HepG2 (cell line): Measurements from ENCODE around the gene PRDX4. TPM values are rescaled to one million over a fixed set of nuclear protein-coding genes. Genes with fewer than 3 reads are reported as not detected.

ENCODE experiments used
- HCFC1 ChIP-seq: fragments of 150-350 bp; IDR thresholded peaks from 2 replicates; pipeline ENCODE4 v1.6.1; 2014; ENCODE audit warnings: low read depth, low read length
- HMGXB3 ChIP-seq: sonication (generic); formaldehyde crosslinking; IDR thresholded peaks from 2 replicates; pipeline ENCODE4 v1.4.0; 2020; ENCODE audit warnings: missing genetic modification reagents, borderline replicate concordance
- KDM3A ChIP-seq: IDR thresholded peaks from 2 replicates; pipeline ENCODE4 v1.6.1; 2018; ENCODE audit warnings: low read depth, missing compliant biosample characterization
- ZNF563 ChIP-seq: sonication (generic); formaldehyde crosslinking; IDR thresholded peaks from 2 replicates; pipeline ENCODE4 v1.8.0; 2022; ENCODE audit warnings: mild to moderate bottlenecking, moderate library complexity, missing genetic modification reagents
- ZNF616 ChIP-seq: sonication (generic); formaldehyde crosslinking; IDR thresholded peaks from 2 replicates; pipeline ENCODE4 v1.5.0; 2020; ENCODE audit warnings: low read depth, mild to moderate bottlenecking, missing genetic modification reagents
- ZNF687 ChIP-seq: sonication (generic); formaldehyde crosslinking; IDR thresholded peaks from 2 replicates; pipeline ENCODE4 v1.5.1; 2020; ENCODE audit warnings: mild to moderate bottlenecking, missing genetic modification reagents, moderate library complexity
- ZNF75D ChIP-seq: sonication (generic); formaldehyde crosslinking; IDR thresholded peaks from 2 replicates; pipeline ENCODE4 v1.8.1; 2023; ENCODE audit warnings: missing genetic modification reagents, mild to moderate bottlenecking, borderline replicate concordance
- polyA plus RNA-seq, 8 experiments: library from polyadenylated mRNA; depleted of rRNA in 3 of 8; stranded (reverse) in 7 of 8; unstranded in 1 of 8; fragments of >200 nt; fragmentation: Illumina TruSeq in 4 of 8; extraction: Trizol in 4 of 8; gene quantifications; 2 replicates each; pipeline versions ENCODE4 v1.2.1 to v1.2.3, GENCODE V29; 2011 to 2016; ENCODE audit warnings: low read depth in 4 of 8, missing spikeins in 1 of 8, mixed read lengths in 1 of 8; ENCODE audit not compliant: insufficient read depth in 1 of 8
- total RNA-seq, 5 experiments: library from RNA; depleted of rRNA; stranded (reverse); fragments of >200 nt; fragmentation: Illumina TruSeq; extraction: Trizol; gene quantifications; 2 replicates each; pipeline ENCODE4 v1.2.3, GENCODE V29; 2016; ENCODE audit warnings: low read depth in 1 of 5

PRDX4 gene
- total and polyA plus RNA-seq, 2 of the 13 experiments (the other 11 are each of a cell fraction or from before 2014, with no cell fraction given): 217 to 252 TPM

- TF ChIP-seq HMGXB3 (no peak), ZNF687 (CRISPR knock-in tag) (no peak), ZNF563 (CRISPR knock-in tag) (no peak), HCFC1 (no peak), KDM3A (no peak), ZNF75D (CRISPR knock-in tag) (no peak), ZNF616 (no peak)
These were observed 24.9 kb downstream of the PRDX4 start (continued) for GRCh38 chrX:23692166-23692565.
